ENCODE measurements around the gene LINGO1.

GRCh38 chr15:77669896-77670295 lies 37.2 kb upstream of the LINGO1 start:
- TF ChIP-seq, protein P1, sequence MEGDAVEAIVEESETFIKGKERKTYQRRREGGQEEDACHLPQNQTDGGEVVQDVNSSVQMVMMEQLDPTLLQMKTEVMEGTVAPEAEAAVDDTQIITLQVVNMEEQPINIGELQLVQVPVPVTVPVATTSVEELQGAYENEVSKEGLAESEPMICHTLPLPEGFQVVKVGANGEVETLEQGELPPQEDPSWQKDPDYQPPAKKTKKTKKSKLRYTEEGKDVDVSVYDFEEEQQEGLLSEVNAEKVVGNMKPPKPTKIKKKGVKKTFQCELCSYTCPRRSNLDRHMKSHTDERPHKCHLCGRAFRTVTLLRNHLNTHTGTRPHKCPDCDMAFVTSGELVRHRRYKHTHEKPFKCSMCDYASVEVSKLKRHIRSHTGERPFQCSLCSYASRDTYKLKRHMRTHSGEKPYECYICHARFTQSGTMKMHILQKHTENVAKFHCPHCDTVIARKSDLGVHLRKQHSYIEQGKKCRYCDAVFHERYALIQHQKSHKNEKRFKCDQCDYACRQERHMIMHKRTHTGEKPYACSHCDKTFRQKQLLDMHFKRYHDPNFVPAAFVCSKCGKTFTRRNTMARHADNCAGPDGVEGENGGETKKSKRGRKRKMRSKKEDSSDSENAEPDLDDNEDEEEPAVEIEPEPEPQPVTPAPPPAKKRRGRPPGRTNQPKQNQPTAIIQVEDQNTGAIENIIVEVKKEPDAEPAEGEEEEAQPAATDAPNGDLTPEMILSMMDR (IDR thresholded peaks at IDR 0.05) = no peak
- TF ChIP-seq POLR2A (IDR thresholded peaks at IDR 0.05) = no peak
